Measurements from ENCODE around the gene MUC5AC. TPM values are rescaled to one million over a fixed set of nuclear protein-coding genes. Genes with fewer than 3 reads are reported as not detected.

The MUC5AC gene
- total and polyA plus RNA-seq, 2 of the 13 experiments (the other 11 are each of a cell fraction or from before 2014, with no cell fraction given), result under 0.01 TPM; not detected in 1

- 55% methylated on average over 7 of the region's 26 CpGs for WGBS (ENCODE audit: low lambda C conversion rate)
- Histone ChIP-seq H3K79me2 (ENCODE audit: insufficient read depth, low read length) (no peaks in the 10 kb centered on the region), H3K4me2 (ENCODE audit: low read depth, low read length) (no peak overlapping the region), H3K27me3 (ENCODE audit: control insufficient read depth in 1 of 2, insufficient read depth in 2 of 2, low read length in 2 of 2) (peaks cover 28 to 71% of the 10 kb centered on the region in 2 experiments), H3K4me3 (replicated peaks in 1 of 3; ENCODE audit: insufficient read depth in 1 of 3, low read depth in 2 of 3, low read length in 3 of 3) (no peak overlapping the region), H3K36me3 (replicated peaks in 1 of 2; ENCODE audit: control insufficient read depth in 1 of 2, insufficient read depth in 2 of 2, low read length in 2 of 2) (no peaks in the 10 kb centered on the region), H3K27ac (ENCODE audit: extremely low read length, insufficient read depth, low read length) (no peak overlapping the region), H2AFZ (ENCODE audit: low read length) (no peak overlapping the region), H3K4me1 (ENCODE audit: insufficient read depth, low read length) (no peaks in the 10 kb centered on the region), H3K9me3 (ENCODE audit: low read length) (no peaks in the 10 kb centered on the region), H3K9ac (ENCODE audit: insufficient read depth, low read depth, low read length) (no peak overlapping the region), H4K20me1 (ENCODE audit: insufficient read depth, low read length) (no peaks in the 10 kb centered on the region)
- FAIRE-seq, result no peak
- intact Hi-C loops (cut with micrococcal nuclease; ENCODE audit: unreplicated experiment) (no loop called here), in situ Hi-C loops (cut with HindIII; ENCODE audit: extremely low pct_ligation_motif_present, low pct_unique_long_range_greater_than_20kb) (no loop called here)
- ATAC-seq, result no peak
- no peak for DNase-seq (ENCODE audit: low spot score)
- ChIA-PET CTCF (ENCODE audit: low intra/inter-chr PET ratio, low total read pairs) (no interaction called here), POLR2A (no interaction called here)
- BruUV-seq (replicated peaks), result no TSS peak
- TF ChIP-seq MAFF (IDR thresholded peaks at IDR 0.05; ENCODE audit: low read depth, low read length) (no peak), HNRNPH1 (optimal IDR thresholded peaks at IDR 0.05; ENCODE audit: low read depth, low read length) (no peak), ZNF615 (CRISPR knock-in tag; IDR thresholded peaks at IDR 0.05; ENCODE audit: borderline replicate concordance) (no peak), PRDM15 (CRISPR knock-in tag; IDR thresholded peaks at IDR 0.05) (no peak), ZKSCAN5 (CRISPR knock-in tag; IDR thresholded peaks at IDR 0.05) (no peak), HNRNPLL (IDR thresholded peaks at IDR 0.05; ENCODE audit: low read depth, low read length, poor library complexity, severe bottlenecking) (no peak), ZUFSP (CRISPR knock-in tag; IDR thresholded peaks at IDR 0.05; ENCODE audit: borderline replicate concordance) (no peak)
- TF ChIP-seq, protein P1, sequence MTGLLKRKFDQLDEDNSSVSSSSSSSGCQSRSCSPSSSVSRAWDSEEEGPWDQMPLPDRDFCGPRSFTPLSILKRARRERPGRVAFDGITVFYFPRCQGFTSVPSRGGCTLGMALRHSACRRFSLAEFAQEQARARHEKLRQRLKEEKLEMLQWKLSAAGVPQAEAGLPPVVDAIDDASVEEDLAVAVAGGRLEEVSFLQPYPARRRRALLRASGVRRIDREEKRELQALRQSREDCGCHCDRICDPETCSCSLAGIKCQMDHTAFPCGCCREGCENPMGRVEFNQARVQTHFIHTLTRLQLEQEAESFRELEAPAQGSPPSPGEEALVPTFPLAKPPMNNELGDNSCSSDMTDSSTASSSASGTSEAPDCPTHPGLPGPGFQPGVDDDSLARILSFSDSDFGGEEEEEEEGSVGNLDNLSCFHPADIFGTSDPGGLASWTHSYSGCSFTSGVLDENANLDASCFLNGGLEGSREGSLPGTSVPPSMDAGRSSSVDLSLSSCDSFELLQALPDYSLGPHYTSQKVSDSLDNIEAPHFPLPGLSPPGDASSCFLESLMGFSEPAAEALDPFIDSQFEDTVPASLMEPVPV (CRISPR knock-in tag; IDR thresholded peaks at IDR 0.05), result no peak
- TF ChIP-seq, protein P2, sequence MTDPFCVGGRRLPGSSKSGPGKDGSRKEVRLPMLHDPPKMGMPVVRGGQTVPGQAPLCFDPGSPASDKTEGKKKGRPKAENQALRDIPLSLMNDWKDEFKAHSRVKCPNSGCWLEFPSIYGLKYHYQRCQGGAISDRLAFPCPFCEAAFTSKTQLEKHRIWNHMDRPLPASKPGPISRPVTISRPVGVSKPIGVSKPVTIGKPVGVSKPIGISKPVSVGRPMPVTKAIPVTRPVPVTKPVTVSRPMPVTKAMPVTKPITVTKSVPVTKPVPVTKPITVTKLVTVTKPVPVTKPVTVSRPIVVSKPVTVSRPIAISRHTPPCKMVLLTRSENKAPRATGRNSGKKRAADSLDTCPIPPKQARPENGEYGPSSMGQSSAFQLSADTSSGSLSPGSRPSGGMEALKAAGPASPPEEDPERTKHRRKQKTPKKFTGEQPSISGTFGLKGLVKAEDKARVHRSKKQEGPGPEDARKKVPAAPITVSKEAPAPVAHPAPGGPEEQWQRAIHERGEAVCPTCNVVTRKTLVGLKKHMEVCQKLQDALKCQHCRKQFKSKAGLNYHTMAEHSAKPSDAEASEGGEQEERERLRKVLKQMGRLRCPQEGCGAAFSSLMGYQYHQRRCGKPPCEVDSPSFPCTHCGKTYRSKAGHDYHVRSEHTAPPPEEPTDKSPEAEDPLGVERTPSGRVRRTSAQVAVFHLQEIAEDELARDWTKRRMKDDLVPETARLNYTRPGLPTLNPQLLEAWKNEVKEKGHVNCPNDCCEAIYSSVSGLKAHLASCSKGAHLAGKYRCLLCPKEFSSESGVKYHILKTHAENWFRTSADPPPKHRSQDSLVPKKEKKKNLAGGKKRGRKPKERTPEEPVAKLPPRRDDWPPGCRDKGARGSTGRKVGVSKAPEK (CRISPR knock-in tag; IDR thresholded peaks at IDR 0.05; ENCODE audit: borderline replicate concordance), result no peak
Measured at GRCh38 chr11:1198561-1199240, 40.9 kb downstream of the MUC5AC start.

Data from HepG2 (cell line).